Naive thymus-derived CD8-positive, alpha-beta T cell (primary cell): ENCODE measurements around the gene ATP2A3. TPM values are rescaled to one million over a fixed set of nuclear protein-coding genes. Genes with fewer than 3 reads are reported as not detected.

Source experiments
- polyA plus RNA-seq, 3 donors: library from polyadenylated mRNA; unstranded; fragments of 300-500 nt; fragmentation: Illumina TruSeq; gene quantifications; one replicate each; pipeline ENCODE4 v1.2.3, GENCODE V29; 2021
- total RNA-seq, 8 experiments: library from RNA in 2 of 8; stranded (reverse) in 2 of 8; gene quantifications; one replicate each; pipeline ENCODE4 v1.2.3 and lab custom pipeline; 2021 to 2026

ATP2A3 gene
- total and polyA plus RNA-seq, 5 experiments from 2014 or later: 37.4 to 144 (median 71.3) TPM

Other genes with a start within 250 kb of the ATP2A3 start
- gene HASPIN, start 240.5 kb downstream of the ATP2A3 start, total RNA-seq: under 1 TPM; 0.38 to 0.57 TPM
- gene HASPIN, start 240.5 kb downstream of the ATP2A3 start, polyA plus RNA-seq: under 1 TPM in 2 of 3 donors, not detected in 1; 0.13 to 0.28 TPM
- 10 to 100 TPM; 24.5 to 26.8 TPM for gene ITGAE, start 163.2 kb downstream of the ATP2A3 start, total RNA-seq
- 10 to 100 TPM; 52.7 to 58.1 (median 55.6) TPM for gene ITGAE, start 163.2 kb downstream of the ATP2A3 start, polyA plus RNA-seq
- gene NCBP3, start 118.2 kb downstream of the ATP2A3 start, total RNA-seq: 10 to 100 TPM; 51.1 to 52.0 TPM
- 10 to 100 TPM in 1 of 3 donors, 1 to 10 TPM in 2; 9.3 to 15.5 (median 9.3) TPM for gene NCBP3, start 118.2 kb downstream of the ATP2A3 start, polyA plus RNA-seq
- gene CAMKK1, start 71.4 kb downstream of the ATP2A3 start, total RNA-seq: 1 to 10 TPM; 5.0 to 5.3 TPM
- gene CAMKK1, start 71.4 kb downstream of the ATP2A3 start, polyA plus RNA-seq: 1 to 10 TPM in 1 of 3 donors, under 1 TPM in 2; 0.33 to 1.5 (median 0.77) TPM
- 1 to 10 TPM; 1.1 to 1.6 TPM for gene P2RX1, start 48.0 kb downstream of the ATP2A3 start, total RNA-seq
- gene P2RX1, start 48.0 kb downstream of the ATP2A3 start, polyA plus RNA-seq: not detected
- 10 to 100 TPM; 89.2 to 91.2 TPM for gene ZZEF1, start 178.6 kb upstream of the ATP2A3 start, total RNA-seq
- gene ZZEF1, start 178.6 kb upstream of the ATP2A3 start, polyA plus RNA-seq: 1 to 10 TPM; 3.5 to 7.5 (median 3.7) TPM
- gene CYB5D2, start 178.8 kb upstream of the ATP2A3 start, total RNA-seq: 10 to 100 TPM; 11.1 to 13.0 TPM
- 10 to 100 TPM; 13.7 to 17.3 (median 17.1) TPM for gene CYB5D2, start 178.8 kb upstream of the ATP2A3 start, polyA plus RNA-seq